Measurements from ENCODE around the gene CST11. TPM values are rescaled to one million over a fixed set of nuclear protein-coding genes. Genes with fewer than 3 reads are reported as not detected.

Gene CST11
- total RNA-seq, 1 donor from 2014 or later, result not detected

DNA sequence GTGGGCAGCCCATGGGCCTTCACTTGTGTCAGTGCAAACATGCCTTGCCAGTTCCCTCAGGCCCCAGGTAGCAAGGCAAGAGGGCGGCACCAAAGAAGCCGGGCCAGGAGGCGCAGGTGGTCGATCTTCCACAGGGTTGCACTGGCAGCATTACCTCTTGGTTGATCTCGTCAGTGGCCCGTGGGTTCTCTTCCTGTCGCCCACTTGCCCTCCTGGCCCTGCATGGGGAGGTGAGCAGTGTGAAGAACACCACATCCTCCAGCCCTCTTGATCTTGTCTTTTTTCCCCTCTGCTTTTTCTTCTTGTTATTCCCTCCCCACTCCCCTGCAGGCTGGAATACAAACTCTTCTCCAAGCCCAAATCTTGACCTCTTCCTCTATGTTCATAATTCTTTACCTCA is 3.0 kb upstream of the CST11 start:
- DNase-seq (ENCODE audit: low spot score in 2 of 2) (no peak), FAIRE-seq (no peak)

DNA sequence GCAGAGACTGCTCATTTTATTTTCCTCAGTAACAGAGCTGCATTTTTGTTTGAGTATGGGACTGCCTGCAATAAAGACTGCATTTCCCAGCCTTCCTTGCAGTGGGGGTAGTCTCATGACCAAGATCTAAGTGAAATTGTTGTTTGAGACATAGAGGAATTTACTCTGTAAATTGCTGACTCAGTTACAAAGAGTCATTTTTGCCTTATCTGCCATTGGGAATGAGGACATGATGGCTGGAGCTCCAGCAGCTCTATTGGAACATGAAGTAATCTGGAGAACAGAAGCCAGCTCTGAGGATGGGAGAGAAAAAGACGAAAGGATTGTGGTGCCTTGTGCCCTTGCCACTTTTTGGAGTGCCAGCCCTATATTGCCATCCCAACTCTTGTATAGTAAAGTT is 2.1 kb upstream of the CST11 start:
- FAIRE-seq, result no peak
- DNase-seq (ENCODE audit: low spot score in 2 of 2), result no peak

DNA sequence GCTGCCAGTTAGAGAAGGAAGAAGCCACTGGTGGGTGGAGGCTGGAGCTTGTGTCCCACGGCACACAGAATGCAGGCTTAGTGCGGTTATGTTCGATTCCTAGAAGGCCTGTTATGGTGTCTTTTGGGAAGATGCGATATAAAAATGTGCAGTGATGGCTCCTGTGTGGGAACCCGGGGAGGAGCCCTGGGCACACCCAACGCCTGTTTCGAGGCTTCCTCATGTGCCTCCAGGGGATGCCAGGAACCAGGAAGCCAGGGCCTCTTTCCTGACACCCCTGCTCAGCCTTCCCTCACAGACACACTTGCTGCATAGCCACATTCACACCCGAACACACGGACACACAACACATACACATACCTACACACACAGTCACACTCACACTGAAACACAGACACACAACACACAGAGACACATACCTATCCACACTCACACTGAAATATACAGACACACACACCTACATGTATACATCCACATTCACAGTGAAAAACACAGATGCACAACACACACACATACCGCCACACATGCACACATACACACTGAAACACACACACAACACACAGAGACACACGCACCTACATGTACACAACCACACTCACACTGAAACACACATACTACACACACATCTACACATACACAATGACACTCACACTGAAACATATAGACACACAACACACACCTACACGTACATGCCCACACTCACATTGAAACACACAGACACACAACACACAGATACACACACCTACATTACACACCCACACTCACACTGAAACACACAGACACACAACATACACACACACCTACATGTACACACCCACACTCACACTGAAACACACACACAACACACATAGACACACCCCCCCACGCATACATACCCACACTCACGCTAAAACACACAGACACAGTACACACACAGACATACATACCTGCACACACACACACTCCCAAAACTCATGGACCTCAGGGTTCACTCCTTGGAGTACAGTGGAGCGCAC is 1.2 kb upstream of the CST11 start:
- FAIRE-seq, result no peak

DNA sequence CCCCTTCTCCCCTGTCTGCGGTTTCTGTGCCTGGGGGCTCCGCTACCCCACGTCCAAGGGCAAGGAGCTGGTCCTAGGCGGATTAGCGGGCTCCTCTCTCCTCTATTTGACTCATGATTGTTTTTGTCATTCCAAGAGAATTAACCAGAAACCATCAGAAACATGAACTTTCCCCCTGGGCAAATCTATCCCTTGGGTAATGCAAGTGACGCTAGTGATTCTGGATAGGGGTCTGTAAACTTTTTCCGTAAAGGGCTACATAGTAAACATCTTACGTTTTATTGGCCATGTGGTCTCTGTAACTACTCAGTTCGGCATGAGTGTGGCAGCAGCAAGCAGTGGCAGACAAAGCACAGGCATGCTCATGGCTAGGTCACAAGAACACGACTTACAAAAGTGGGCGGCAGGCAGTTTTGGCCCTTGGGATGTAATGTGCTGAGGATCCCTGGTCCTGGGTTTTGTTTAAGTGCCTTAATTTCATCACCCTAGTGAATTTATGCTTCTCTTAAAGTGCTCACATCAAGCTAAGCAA is 654 bp downstream of the CST11 start:
- FAIRE-seq (no peak), DNase-seq (ENCODE audit: low spot score in 2 of 2) (no peak)

More for the DNA sequence above, 1.2 kb upstream of the CST11 start:
- DNase-seq (ENCODE audit: low spot score in 2 of 2), result no peak

DNA sequence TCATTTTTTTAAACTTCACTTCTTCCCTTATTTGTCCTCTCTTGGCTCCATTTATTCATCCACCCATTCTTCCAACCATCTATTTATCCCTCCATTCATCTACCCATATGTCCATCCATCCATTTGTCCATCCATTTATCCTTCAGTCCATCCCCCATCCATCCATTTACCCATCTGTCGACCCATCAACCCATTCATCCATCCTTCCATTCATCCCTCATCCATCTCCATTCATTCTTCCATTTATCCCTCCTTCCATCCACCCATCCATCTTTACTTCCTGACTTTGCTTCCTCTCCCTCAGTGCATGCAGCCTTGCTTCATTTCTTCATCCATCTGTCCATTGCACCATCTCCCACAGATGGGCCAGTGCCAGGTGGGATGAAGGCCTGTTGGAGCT is 1.8 kb downstream of the CST11 start:
- no peak for DNase-seq (ENCODE audit: low spot score in 2 of 2)
- FAIRE-seq, result no peak

DNA sequence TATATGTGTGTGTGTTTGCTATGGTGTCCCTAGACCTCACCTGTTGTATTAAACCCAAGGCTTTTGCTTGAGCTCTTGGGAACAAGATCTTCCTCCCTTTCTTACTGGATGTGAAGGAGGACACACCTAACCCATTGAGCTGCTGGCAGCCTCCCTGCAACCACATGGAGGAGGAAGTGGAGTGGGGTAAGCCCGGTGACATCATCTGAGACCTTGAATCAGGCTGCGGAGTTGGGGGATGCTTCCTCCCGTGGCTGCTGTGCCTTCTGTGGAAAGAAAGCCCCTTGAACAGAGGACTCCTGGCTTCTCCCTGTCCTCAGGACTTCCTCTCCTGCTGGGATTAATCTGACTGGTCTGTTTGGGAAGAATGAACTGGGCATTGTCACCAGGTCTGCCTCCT is 3.3 kb downstream of the CST11 start:
- no peak for FAIRE-seq
- DNase-seq (ENCODE audit: low spot score in 2 of 2), result no peak

DNA sequence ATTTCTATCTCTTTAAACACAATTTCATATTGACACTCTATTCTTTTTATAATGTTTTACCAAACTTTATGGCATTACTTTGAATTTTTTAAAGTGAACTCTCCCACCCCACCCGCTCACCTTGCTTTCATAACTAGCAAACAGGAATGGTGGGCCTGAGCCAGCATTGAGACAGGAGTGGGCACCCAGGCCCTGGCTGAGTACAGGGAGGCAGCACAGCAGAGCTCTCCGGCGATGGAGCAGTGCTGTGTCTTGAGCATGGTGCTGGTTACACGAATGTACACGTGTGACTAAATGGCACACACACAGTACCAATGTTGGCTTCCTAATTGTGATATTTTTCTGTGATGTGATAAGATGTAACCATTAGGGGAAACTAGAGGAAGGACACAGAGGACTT is 4.5 kb downstream of the CST11 start:
- no peak for DNase-seq (ENCODE audit: low spot score in 2 of 2)
- FAIRE-seq, result no peak

DNA sequence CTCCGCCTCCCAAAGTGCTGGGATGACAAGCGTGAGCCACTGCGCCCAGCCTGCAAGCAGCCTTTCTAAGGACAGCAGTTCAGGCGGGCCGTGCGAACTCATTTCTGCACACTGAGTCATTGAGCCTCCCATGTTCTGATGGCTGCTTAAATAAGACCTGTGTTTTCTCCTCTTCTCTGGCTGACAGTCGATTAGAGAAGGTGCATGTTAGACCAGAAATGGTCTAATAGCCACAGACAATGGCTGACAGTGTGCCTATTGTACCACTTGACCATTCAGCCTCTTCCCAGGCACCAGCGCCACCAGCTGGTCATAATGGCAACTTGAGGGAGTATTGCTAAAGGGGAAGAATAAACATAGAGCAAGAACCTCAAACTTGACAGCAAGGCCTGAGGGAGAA is 6.2 kb downstream of the CST11 start:
- FAIRE-seq (no peak), DNase-seq (ENCODE audit: low spot score in 2 of 2) (peak; percentile 44 to 47)

DNA sequence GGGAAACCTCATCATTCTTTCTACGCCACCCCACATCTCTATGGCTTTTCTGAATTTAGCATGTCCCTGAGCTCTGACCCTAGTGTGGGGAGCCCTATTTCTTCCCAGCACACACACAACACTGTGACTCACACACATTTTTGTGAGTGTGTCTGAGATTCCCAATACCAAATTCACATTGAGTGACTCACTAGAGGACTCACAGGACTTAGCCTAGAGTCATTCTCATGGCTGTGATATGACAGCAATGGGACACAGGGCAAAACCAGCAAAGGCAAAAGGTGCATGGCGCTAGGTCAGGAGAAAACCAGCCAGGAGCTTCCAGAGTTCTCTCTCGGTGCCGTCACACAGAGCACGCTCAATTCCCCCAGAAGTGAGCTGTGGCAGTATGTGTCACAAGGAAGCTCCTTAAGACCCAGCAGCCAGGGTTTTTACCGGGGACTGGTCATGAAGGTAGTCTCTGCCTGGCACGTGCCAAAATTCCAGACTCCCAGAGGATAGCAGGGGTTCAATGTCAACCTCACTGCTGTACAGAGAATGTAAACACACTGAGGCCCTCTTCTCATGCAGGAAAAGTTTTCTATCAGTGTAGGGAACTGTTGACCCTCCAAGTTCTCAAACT is 7.0 kb downstream of the CST11 start:
- FAIRE-seq (no peak), DNase-seq (ENCODE audit: low spot score in 2 of 2) (no peak)

DNA sequence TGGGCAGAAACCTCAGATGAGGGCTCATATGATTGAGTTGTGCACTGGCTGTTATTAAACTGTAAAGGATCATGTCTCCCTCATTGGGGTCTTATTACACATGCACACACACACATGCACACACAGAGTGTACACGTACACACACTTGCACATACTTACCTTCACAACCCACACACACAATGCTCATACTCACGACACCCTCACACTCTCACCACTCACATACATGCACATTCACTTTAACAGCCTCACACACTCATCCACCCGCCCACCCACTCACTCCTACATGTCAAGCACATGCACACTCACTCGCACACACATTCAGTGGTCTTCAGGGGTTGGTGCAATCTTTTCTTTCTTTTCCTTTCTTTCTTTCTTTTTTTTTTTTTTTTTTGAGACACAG is 7.8 kb downstream of the CST11 start:
- no peak for DNase-seq (ENCODE audit: low spot score in 2 of 2)
- no peak for FAIRE-seq

DNA sequence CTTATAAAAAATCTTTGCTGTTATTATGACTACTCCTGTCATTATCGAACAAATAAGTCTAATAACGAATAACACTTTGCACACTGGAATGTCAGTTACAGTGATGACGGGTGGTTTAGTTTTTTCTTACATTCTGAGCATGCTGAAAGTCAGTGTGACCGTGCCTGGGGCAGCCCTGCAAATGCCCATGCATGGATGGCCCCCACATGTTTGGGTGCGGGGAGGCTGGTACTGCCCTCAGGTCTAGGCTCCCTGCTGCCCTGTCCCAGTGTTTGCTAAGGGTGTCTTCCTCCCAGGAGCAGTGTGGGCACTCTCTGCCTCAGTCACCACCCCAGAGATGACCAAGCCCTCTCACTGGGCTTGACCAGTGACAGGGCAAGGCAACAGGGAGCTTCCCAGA is 10.2 kb downstream of the CST11 start:
- FAIRE-seq, result no peak

DNA sequence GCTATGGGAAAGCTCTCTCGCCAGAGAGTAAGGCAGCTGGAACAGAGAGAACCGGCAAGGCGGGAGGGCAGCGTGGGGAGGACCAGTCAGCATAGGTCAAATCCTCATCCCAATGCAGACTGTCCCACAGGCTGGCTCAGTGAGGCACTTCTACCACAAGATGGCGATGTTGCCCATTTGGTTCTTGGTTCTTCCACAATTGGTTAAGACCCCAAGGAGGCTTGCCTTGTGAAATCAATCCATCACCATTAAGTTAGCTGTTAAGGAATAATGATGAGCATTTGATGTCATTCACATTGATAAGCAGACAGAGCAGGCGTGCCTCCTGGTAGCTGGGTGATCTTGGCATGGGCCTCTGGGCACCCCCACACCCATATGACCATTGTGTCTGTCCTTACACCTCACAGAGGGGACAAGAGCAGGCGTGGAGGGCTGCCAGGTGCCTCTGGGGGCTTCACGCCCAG is 10.8 kb downstream of the CST11 start:
- FAIRE-seq (no peak), DNase-seq (ENCODE audit: low spot score in 2 of 2) (peak; percentile 40 to 80)

More for the DNA sequence above, 10.2 kb downstream of the CST11 start:
- no peak for DNase-seq (ENCODE audit: low spot score in 2 of 2)

DNA sequence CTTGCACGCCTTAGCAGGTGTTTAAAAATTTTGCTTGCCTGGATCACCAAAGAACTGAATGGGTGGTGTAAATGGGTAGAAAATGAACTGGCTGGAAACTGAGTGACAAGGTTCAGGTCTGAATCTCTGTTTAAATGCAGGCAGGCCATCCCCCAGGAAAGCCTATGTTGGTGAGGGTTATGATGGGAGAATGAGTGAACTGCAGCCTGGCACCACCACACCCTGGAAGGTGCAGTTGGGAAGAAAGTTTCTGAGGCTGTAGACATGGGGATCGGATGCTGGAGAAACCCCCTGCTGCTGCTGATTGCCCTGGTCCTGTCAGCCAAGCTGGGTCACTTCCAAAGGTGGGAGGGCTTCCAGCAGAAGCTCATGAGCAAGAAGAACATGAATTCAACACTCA is 12.7 kb downstream of the CST11 start:
- no peak for DNase-seq (ENCODE audit: low spot score in 2 of 2)

DNA sequence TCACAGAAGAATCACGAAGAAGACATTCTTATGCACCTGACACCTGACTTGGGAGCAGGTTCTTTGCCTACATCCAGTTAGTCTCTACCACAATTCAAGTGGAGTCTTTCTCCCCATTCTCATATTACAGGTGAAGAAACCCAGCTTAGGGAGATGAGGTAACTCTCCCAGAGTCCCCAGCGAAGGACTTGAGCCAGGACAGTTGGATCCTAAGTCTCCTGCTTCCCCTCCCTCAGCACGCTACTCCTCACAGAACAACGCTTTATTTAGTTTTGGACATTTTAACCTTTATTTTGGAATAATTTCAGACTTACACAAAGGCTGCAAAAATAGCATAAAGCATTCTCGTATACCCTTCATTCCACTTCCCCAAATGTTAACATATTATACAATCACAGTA is 14.0 kb downstream of the CST11 start:
- DNase-seq (ENCODE audit: low spot score in 2 of 2), result no peak
- FAIRE-seq, result no peak

More for the DNA sequence above, 12.7 kb downstream of the CST11 start:
- FAIRE-seq, result no peak

DNA sequence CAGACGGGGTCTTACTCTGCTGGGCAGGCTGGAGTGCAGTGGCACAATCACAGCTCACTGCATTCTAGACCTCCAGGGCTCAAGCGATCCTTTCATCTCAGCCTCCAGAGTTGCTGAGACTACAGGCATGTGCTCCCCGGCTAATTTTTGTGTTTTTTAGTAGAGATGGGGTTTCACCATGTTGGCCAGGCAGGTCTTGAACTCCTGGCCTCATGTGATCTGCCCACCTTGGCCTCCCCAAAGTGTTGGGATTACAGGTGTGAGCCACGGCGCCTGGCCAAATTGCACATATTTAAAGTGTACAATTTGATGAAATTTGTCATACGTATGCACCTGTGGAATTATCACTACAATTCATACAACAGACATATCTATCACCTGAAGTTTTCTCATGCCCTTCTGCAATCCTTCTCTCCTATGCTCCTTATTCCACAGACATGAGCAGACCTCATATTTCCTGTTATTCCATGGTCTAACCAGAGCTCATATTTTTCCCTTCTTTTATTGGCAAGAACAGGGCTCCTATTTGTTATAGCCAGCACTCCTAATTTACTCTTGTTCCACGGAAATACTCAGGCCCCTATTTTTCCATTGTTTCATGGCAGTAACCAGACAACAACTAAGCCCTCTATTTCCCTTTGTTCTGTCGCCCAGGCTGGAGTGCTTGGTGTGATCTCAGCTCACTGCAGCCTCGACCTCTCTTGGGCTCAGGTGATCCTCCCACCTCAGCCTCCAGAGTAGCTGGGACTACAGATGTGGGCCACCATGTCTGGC is 15.4 kb downstream of the CST11 start:
- FAIRE-seq, result no peak
- DNase-seq (ENCODE audit: low spot score in 2 of 2), result no peak

DNA sequence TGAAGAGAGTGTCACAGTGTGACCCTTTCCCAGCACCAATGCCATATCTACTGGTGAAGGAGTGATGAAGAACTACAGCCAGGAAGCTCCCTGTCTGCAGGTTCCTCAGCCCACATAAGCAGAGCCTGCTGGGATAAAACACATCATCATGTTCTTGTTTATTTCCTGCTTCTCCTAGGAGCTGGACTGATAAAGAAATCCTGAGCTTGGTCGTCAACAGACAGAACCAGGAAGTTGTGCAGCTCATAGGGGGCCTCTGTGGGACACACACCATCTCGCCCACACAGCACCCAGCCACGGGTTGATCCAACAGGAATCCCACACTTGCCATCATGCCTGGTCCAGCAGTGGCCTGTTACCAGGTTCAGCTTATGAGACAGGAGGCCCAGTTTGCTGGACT is 16.0 kb downstream of the CST11 start:
- no peak for DNase-seq (ENCODE audit: low spot score in 2 of 2)
- FAIRE-seq, result no peak

DNA sequence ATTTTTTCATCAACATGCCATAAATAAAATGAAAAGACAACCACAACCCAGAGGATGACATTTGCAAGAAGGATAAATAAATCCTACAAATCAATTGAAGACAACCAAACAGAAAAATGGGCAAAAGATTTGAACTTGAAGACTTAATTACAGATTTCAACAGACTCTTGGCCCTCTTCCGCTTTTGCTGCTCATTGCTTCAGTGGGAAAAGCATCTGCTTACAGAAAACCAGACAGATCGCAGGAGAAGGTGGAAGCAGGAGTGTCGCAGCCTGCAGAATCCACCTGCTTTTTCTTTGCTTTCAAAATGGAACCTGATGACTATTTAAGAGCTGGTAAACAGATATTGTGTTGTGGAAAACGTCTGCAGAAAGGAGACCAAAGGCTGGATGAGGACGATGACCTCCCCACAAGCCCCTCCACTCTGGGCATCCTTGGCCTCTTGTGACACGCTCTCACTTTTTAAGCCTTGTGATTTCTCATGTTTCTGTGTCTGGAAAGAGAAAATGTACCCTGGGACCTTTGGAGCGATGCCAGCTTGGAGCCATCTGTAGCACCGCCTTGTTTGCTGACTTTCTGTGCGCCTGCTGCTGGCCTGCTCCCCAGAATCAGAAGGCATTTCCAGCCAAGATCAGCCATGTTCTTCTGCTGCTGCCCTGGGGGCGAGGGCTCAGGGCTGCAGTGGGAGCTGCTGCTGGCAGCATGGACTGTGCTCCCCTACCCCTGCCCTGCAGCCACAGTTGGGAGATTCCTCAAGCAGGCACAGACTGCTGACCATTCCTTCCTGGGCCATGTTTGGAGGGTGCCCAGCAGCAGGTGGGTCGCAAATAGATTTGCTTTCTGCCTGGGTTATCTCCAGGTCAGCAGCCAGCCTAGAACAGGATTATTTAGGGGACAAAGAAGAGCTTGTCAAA is 16.8 kb downstream of the CST11 start:
- no peak for DNase-seq (ENCODE audit: low spot score in 2 of 2)

DNA sequence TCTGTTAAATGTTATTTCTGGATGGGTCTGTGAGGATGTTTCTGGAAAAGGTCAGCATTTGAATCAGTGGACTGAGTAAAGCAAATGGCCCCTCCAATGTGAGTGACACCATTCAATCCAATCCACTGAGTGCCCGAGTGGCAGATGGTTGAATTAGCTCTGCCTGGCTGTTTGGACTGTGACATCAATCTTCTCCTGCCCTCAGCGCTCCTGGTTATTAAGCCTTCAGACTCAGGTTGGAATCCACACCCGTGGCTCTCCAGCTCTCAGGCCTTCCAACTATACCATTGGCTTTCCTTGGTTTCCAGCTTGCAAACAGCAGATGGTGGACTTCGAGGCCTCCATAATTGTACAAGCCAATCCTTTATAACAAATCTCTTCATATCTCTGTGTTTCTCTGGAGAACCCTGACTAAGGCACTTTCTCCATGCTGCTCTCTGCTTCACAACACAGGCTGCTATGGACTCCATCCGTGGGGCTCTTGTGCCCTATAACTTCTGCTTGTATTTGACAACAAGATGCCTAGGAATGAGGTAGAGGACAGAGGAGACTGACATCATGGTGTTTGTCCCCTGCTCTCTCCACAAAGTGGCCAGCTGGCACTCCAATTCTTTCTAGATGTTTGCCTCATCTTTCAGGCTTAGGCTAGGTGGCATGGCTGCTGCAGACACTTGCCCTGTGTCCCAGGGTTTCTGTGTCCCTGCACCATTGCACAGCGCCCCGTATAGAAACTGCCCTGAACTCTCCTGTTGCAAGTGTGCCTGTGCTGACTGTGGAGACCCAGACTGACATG is 18.0 kb downstream of the CST11 start:
- DNase-seq (ENCODE audit: low spot score in 2 of 2) (no peak), FAIRE-seq (no peak)

More for the DNA sequence above, 16.8 kb downstream of the CST11 start:
- FAIRE-seq, result no peak

DNA sequence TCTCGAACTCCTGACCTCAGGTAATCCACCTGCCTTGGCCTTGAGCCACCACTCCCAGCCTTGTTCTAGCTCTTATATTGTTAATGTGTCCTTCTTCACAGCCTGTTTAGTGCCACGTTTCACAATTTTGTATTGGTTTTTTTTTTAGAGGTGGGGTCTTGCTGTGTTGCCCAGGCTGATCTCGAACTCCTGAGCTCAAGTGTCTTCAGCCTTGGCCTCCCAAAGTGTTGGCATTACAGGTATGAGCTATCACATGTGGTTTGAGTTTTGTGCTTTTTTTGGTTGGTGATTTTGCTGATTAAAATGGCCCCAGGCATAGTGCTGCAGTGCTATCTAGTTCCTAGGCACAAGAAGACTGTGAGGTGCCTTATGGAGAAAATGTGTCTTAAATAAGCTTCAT is 19.0 kb downstream of the CST11 start:
- DNase-seq (ENCODE audit: low spot score in 2 of 2) (no peak), FAIRE-seq (no peak)
